Endometrial microvascular endothelial cells (primary cell): ENCODE measurements around the gene IFIT2. TPM values are rescaled to one million over a fixed set of nuclear protein-coding genes. Genes with fewer than 3 reads are reported as not detected.
"Not testable (repeated sequence)": the region's sequence is repeated elsewhere in the genome, so short reads cannot be mapped to it uniquely, and the experiment has no call there.

ENCODE experiments used
- in situ Hi-C: cut with HindIII; loops from 2 replicates; pipeline ENCODE4 v1.10.0; 2017; ENCODE audit warnings: low sequenced_read_pairs, low pct_unique_long_range_greater_than_20kb; ENCODE audit errors: inconsistent ontology term
- total RNA-seq: library from RNA; depleted of rRNA; stranded (reverse); fragments of >200 nt; gene quantifications from one replicate; pipeline ENCODE4 v1.2.3, GENCODE V29; 2015; ENCODE audit errors: inconsistent ontology term

IFIT2 gene
- total RNA-seq, 1 donor from 2014 or later = 0.84 TPM

- in situ Hi-C loops = not testable (repeated sequence)
Observed at GRCh38 chr10:89331487-89332122, 29.8 kb downstream of the IFIT2 start.

GRCh38 chr10:89332123-89332633 is 30.3 kb downstream of the IFIT2 start:
- in situ Hi-C loops = no loop called here

- in situ Hi-C loops = no loop called here
Observed at GRCh38 chr10:89335226-89335625, 33.4 kb downstream of the IFIT2 start.

- in situ Hi-C loops = no loop called here
Observed at GRCh38 chr10:89336241-89336640, 34.4 kb downstream of the IFIT2 start.

- in situ Hi-C loops = no loop called here
Observed at GRCh38 chr10:89337484-89337883, 35.6 kb downstream of the IFIT2 start.

GRCh38 chr10:89338713-89339112 is 36.9 kb downstream of the IFIT2 start:
- in situ Hi-C loops = no loop called here

GRCh38 chr10:89339875-89340274 is 38.0 kb downstream of the IFIT2 start:
- in situ Hi-C loops = no loop called here

- in situ Hi-C loops = no loop called here
Observed at GRCh38 chr10:89341649-89342048, 39.8 kb downstream of the IFIT2 start.

GRCh38 chr10:89342206-89342958 is 40.5 kb downstream of the IFIT2 start:
- in situ Hi-C loops = no loop called here

- in situ Hi-C loops = no loop called here
Observed at GRCh38 chr10:89343089-89343767, 41.4 kb downstream of the IFIT2 start.

- in situ Hi-C loops = no loop called here
Observed at GRCh38 chr10:89344156-89344555, 42.3 kb downstream of the IFIT2 start.

- in situ Hi-C loops = no loop called here
Observed at GRCh38 chr10:89345367-89346000, 43.6 kb downstream of the IFIT2 start.

- in situ Hi-C loops = no loop called here
Observed at GRCh38 chr10:89346405-89347254, 44.8 kb downstream of the IFIT2 start.

GRCh38 chr10:89347701-89348457 is 46.0 kb downstream of the IFIT2 start:
- in situ Hi-C loops = no loop called here

- in situ Hi-C loops = no loop called here
Observed at GRCh38 chr10:89348481-89348880, 46.6 kb downstream of the IFIT2 start.

- in situ Hi-C loops = no loop called here
Observed at GRCh38 chr10:89348975-89349374, 47.1 kb downstream of the IFIT2 start.

- in situ Hi-C loops = not testable (repeated sequence)
Observed at GRCh38 chr10:89350631-89351315, 48.9 kb downstream of the IFIT2 start.
